K562 (cell line): ENCODE data around the gene HPS1. TPM values are rescaled to one million over a fixed set of nuclear protein-coding genes. Genes with fewer than 3 reads are reported as not detected.

Experiments
- ATAC-seq: fragments of 200-7000 bp; cut with Tn5 transposase; 3 replicates; pipeline ENCODE4 v1.9.1; 2020; ENCODE audit warnings: moderate library complexity
- BruUV-seq: library from RNA; stranded (reverse); fragments of 400-500 nt; replicated peaks from 2 replicates; lab custom pipeline; 2021; lab: Mats Ljungman, UMichigan
- CTCF ChIA-PET: fragments of 300-600 bp; formaldehyde crosslinking; extraction: SDS; loops from one replicate; lab custom pipeline; 2021; ENCODE audit warnings: low intra/inter-chr PET ratio; lab: Yijun Ruan, JAX
- POLR2A ChIA-PET: fragments of 300-600, 350-650 bp; sonication (Branson Sonifier 250); formaldehyde crosslinking; extraction: SDS; loops from one replicate; lab custom pipeline; 2021; ENCODE audit warnings: antibody characterized with exemption, inconsistent platforms; lab: Yijun Ruan, JAX
- DNase-seq, 4 experiments: peaks; one replicate each; pipeline versions ENCODE4 v3.0.0 to v3.0.0-alpha.2; 2011 to 2018; ENCODE audit warnings: low spot score in 3 of 4, mixed read lengths in 3 of 4; ENCODE audit errors: extremely low read depth in 1 of 4
- FAIRE-seq: peaks from 2 replicates; lab custom pipeline; 2011; peaks lifted over from hg19 to GRCh38; lab: Jason Lieb, UNC
- H2AFZ ChIP-seq: 2 replicates; pipeline ENCODE4 v1.6.0; 2011; ENCODE audit warnings: low read depth, low read length, control low read depth, inconsistent platforms
- H3K27ac ChIP-seq: fragments of 200-600 bp; 3 replicates; pipeline ENCODE4 v1.8.0; 2011; ENCODE audit warnings: low read depth, mild to moderate bottlenecking, control low read depth, inconsistent platforms, low read length, moderate library complexity, mixed read lengths; ENCODE audit errors: extremely low read depth
- H3K27me3 ChIP-seq, 2 experiments: fragments of 300-600 bp in 1 of 2; 2 replicates in 1 of 2; 3 replicates in 1 of 2; pipeline versions ENCODE4 v1.6.0 to v1.8.0; 2011; ENCODE audit warnings: inconsistent platforms in 2 of 2, low read length in 2 of 2, mild to moderate bottlenecking in 1 of 2, mixed read lengths in 1 of 2, moderate library complexity in 1 of 2; ENCODE audit not compliant: control insufficient read depth in 2 of 2, insufficient read depth in 2 of 2
- H3K36me3 ChIP-seq: fragments of 300-600 bp; 3 replicates; pipeline ENCODE4 v1.8.0; 2011; ENCODE audit warnings: mild to moderate bottlenecking, low read length, inconsistent platforms; ENCODE audit not compliant: control insufficient read depth, insufficient read depth
- H3K4me1 ChIP-seq, 2 experiments: fragments of 200-600 bp in 1 of 2; replicated peaks in 1 of 2; 2 replicates in 1 of 2; 3 replicates in 1 of 2; pipeline versions ENCODE4 v1.5.1 to v1.8.0; 2011; ENCODE audit warnings: inconsistent platforms in 2 of 2, low read length in 2 of 2, mild to moderate bottlenecking in 1 of 2, mixed read lengths in 1 of 2, moderate library complexity in 1 of 2; ENCODE audit not compliant: control insufficient read depth in 2 of 2, insufficient read depth in 2 of 2
- H3K4me2 ChIP-seq: 2 replicates; pipeline ENCODE4 v1.6.1; 2011; ENCODE audit warnings: low read length, control low read depth, inconsistent platforms, mixed read lengths; ENCODE audit not compliant: insufficient read depth
- H3K4me3 ChIP-seq: fragments of 200-600 bp; sonication (generic), shearing (Covaris generic); 2 replicates; pipeline ENCODE4 v1.5.1; 2016; ENCODE audit warnings: control low read depth, inconsistent platforms
- H3K79me2 ChIP-seq: fragments of 200-600 bp; 3 replicates; pipeline ENCODE4 v1.8.0; 2011; ENCODE audit warnings: low read length, inconsistent platforms; ENCODE audit not compliant: control insufficient read depth, insufficient read depth
- H3K9ac ChIP-seq, 2 experiments: 2 replicates each; pipeline versions ENCODE4 v1.6.0 to v1.6.1; 2011; ENCODE audit warnings: low read depth in 2 of 2, low read length in 2 of 2, control low read depth in 1 of 2, inconsistent platforms in 1 of 2, mild to moderate bottlenecking in 1 of 2, mixed read lengths in 1 of 2; ENCODE audit not compliant: insufficient read depth in 1 of 2
- H3K9me1 ChIP-seq: one replicate; pipeline ENCODE4 v1.6.0; 2011; ENCODE audit warnings: inconsistent platforms, mild to moderate bottlenecking, low read length, moderate library complexity; ENCODE audit not compliant: control insufficient read depth, insufficient read depth
- H3K9me3 ChIP-seq: replicated peaks from 2 replicates; pipeline ENCODE4 v1.5.1; 2011; ENCODE audit warnings: low read depth, low read length, inconsistent platforms; ENCODE audit not compliant: control insufficient read depth, insufficient read depth
- H4K20me1 ChIP-seq: replicated peaks from 2 replicates; pipeline ENCODE4 v1.6.1; 2011; ENCODE audit warnings: low read length, inconsistent platforms, mixed read lengths; ENCODE audit not compliant: control insufficient read depth, insufficient read depth
- ATF7 ChIP-seq: fragments of 450-650 bp; IDR thresholded peaks from 2 replicates; pipeline ENCODE4 v1.7.1; 2014; ENCODE audit warnings: mild to moderate bottlenecking, moderate library complexity
- CBX3 ChIP-seq, 2 experiments: IDR thresholded peaks; 1 replicate in 1 of 2; 2 replicates in 1 of 2; pipeline ENCODE4 v1.6.1; 2012; ENCODE audit warnings: inconsistent platforms in 2 of 2, low read length in 2 of 2, borderline replicate concordance in 1 of 2, control low read depth in 1 of 2
- CSDE1 ChIP-seq, 2 experiments: fragments of 450-650 bp; IDR thresholded peaks; 2 replicates each; pipeline ENCODE4 v1.6.1; 2016; ENCODE audit warnings: mild to moderate bottlenecking in 1 of 2
- GTF2E2 ChIP-seq: fragments of 200-800 bp; sonication (Bioruptor generic); IDR thresholded peaks from 2 replicates; pipeline ENCODE4 v1.6.1; 2016; ENCODE audit warnings: missing genetic modification characterization, missing compliant biosample characterization
- NFIX ChIP-seq: fragments of 250-450 bp; sonication (Bioruptor Pico); IDR thresholded peaks from 2 replicates; pipeline ENCODE4 v1.4.0; 2020; ENCODE audit warnings: low read depth, mild to moderate bottlenecking, moderate library complexity
- POLR2AphosphoS5 ChIP-seq: IDR thresholded peaks from 2 replicates; pipeline ENCODE4 v1.6.1; 2011; ENCODE audit warnings: mild to moderate bottlenecking, low read depth, low read length, moderate library complexity; ENCODE audit not compliant: control insufficient read depth, insufficient read depth
- ZC3H4 ChIP-seq: sonication (generic); formaldehyde crosslinking; IDR thresholded peaks from 2 replicates; pipeline ENCODE4 v1.9.0; 2021; ENCODE audit warnings: missing genetic modification reagents, borderline replicate concordance
- ZNF707 ChIP-seq: fragments of 250-450 bp; sonication (Bioruptor Pico); conservative IDR thresholded peaks from 2 replicates; pipeline ENCODE4 v1.8.0; 2022; ENCODE audit warnings: inconsistent platforms, mild to moderate bottlenecking, moderate library complexity
- WGBS: fragments of 100-300 bp; shearing (Covaris generic); methylation state at CpG from one replicate; pipeline ENCODE4 v1.1.6; 2016; ENCODE audit warnings: low coverage, mixed read lengths; ENCODE audit not compliant: insufficient coverage; ENCODE audit errors: missing lambda C conversion rate; 5-methylcytosine and 5-hydroxymethylcytosine counted together
- in situ Hi-C: fragments of 300-500 bp; cut with MboI; formaldehyde crosslinking; loops from 4 replicates; pipeline ENCODE4 v1.15.0; 2018; ENCODE audit warnings: inconsistent platforms, mixed read lengths
- intact Hi-C: fragments of 100-400 bp; cut with micrococcal nuclease; formaldehyde crosslinking; loops from 2 replicates; pipeline ENCODE4 v1.14.2; 2022
- polyA plus RNA-seq, 8 experiments: library from polyadenylated mRNA; depleted of rRNA in 4 of 8; stranded (reverse) in 5 of 8; unstranded in 3 of 8; fragments of >200 nt; fragmentation: Nextera tagmentation in 2 of 8; fragmentation: Illumina TruSeq in 1 of 8; extraction: Ambion mirVana in 2 of 8; extraction: Trizol in 1 of 8; gene quantifications; 2 replicates each; pipeline versions ENCODE4 v1.2.1 to v1.2.3, GENCODE V29; 2011 to 2014; ENCODE audit warnings: inconsistent platforms in 1 of 8, missing spikeins in 1 of 8
- total RNA-seq, 7 experiments: library from RNA; depleted of rRNA in 6 of 7; stranded (reverse); fragments of >200 nt in 6 of 7; fragmentation: Illumina TruSeq in 2 of 7; extraction: Trizol in 2 of 7; gene quantifications; 2 replicates each; pipeline versions ENCODE4 v1.2.1 to v1.2.3, GENCODE V29; 2011 to 2021; ENCODE audit warnings: low replicate concordance in 1 of 7
- TF ChIP-seq, protein P1 (sequence below): fragments of 450-650 bp; formaldehyde crosslinking; IDR thresholded peaks from 2 replicates; pipeline ENCODE4 v1.4.0; 2020; ENCODE audit warnings: mild to moderate bottlenecking, mixed read lengths
- TF ChIP-seq, protein P2 (sequence below): conservative IDR thresholded peaks from 2 replicates; pipeline ENCODE4 v1.6.1; 2011; ENCODE audit warnings: low read depth, mild to moderate bottlenecking, low read length; ENCODE audit not compliant: control insufficient read depth

HPS1 gene
- total and polyA plus RNA-seq, 9 of the 15 experiments (the other 6 are each of a cell fraction or from before 2014, with no cell fraction given) = 18.1 to 43.6 (median 26.3) TPM

DNA sequence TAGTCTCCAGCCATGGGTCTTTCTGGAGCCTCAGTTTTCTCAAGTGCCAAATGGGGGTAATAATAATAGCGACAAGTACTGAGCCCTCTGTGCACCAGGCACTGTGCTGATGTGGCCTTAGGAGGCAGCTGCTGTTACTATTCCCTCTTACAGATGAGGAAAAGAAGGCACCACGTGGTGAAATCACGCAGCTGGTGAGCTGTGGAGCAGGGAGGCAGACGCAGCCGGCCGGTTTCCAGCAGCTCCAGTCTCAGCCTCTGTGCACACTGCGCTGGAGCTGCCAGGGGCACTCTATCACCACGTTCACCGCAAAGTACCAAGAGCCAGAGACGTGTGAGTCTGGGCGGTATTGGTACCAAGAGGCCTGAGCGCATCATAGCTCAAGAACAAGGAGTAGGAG, 41.3 kb downstream of the HPS1 start:
- intact Hi-C loops = no loop called here
- DNase-seq (no peak), FAIRE-seq (no peak), ATAC-seq (no peak)
- Histone ChIP-seq H3K27ac (no peak overlapping the region), H3K36me3 (no peaks in the 10 kb centered on the region), H2AFZ (no peak overlapping the region), H3K9me1 (no peaks in the 10 kb centered on the region), H3K4me3 (no peak overlapping the region), H3K79me2 (no peaks in the 10 kb centered on the region), H3K4me2 (no peak overlapping the region), H3K4me1 (peaks cover 2 to 10% of the 10 kb centered on the region in 2 experiments; a peak in 4 of 5 replicates), H3K27me3 (no peaks in the 10 kb centered on the region; a peak in 1 of 5 replicates), H4K20me1 (no peaks in the 10 kb centered on the region), H3K9ac (no peak overlapping the region), H3K9me3 (no peaks in the 10 kb centered on the region)
- WGBS = 51% methylated on average over 7 of the region's 12 CpGs
- TF ChIP-seq ATF7 (no peak), NFIX (CRISPR knock-in tag) (no peak), ZNF707 (no peak), GTF2E2 (tag) (no peak), ZC3H4 (CRISPR knock-in tag) (no peak), POLR2AphosphoS5 (no peak), CBX3 (IDR thresholded peaks at IDR 0.05; ENCODE audit: borderline replicate concordance in 1 of 2, low read length in 2 of 2) (no peak), CSDE1 (IDR thresholded peaks at IDR 0.05) (no peak)
- TF ChIP-seq, protein P1, sequence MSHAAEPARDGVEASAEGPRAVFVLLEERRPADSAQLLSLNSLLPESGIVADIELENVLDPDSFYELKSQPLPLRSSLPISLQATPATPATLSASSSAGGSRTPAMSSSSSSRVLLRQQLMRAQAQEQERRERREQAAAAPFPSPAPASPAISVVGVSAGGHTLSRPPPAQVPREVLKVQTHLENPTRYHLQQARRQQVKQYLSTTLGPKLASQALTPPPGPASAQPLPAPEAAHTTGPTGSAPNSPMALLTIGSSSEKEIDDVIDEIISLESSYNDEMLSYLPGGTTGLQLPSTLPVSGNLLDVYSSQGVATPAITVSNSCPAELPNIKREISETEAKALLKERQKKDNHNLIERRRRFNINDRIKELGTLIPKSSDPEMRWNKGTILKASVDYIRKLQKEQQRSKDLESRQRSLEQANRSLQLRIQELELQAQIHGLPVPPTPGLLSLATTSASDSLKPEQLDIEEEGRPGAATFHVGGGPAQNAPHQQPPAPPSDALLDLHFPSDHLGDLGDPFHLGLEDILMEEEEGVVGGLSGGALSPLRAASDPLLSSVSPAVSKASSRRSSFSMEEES (CRISPR knock-in tag) = no peak
- TF ChIP-seq, protein P2, sequence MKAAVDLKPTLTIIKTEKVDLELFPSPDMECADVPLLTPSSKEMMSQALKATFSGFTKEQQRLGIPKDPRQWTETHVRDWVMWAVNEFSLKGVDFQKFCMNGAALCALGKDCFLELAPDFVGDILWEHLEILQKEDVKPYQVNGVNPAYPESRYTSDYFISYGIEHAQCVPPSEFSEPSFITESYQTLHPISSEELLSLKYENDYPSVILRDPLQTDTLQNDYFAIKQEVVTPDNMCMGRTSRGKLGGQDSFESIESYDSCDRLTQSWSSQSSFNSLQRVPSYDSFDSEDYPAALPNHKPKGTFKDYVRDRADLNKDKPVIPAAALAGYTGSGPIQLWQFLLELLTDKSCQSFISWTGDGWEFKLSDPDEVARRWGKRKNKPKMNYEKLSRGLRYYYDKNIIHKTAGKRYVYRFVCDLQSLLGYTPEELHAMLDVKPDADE = no peak
- BruUV-seq = no TSS peak
- ChIA-PET POLR2A (no interaction called here), CTCF (no interaction called here)
- in situ Hi-C loops = no loop called here
